ENCODE measurements around the gene ADAMTS8.

GRCh38 chr11:130381317-130381716, 47.1 kb downstream of the ADAMTS8 start:
- no peak for TF ChIP-seq POLR2AphosphoS5 (IDR thresholded peaks at IDR 0.05; ENCODE audit: insufficient read depth, low read depth, low read length)
- TF ChIP-seq CTCF (IDR thresholded peaks at IDR 0.05; ENCODE audit: extremely low read depth in 1 of 2, insufficient read depth in 1 of 2, low read depth in 1 of 2, low read length in 2 of 2), result no peak
- TF ChIP-seq MAX (IDR thresholded peaks at IDR 0.05; ENCODE audit: insufficient read depth, insufficient read length), result no peak
- TF ChIP-seq POLR2A (IDR thresholded peaks at IDR 0.05; ENCODE audit: low read depth, low read length), result no peak
- TF ChIP-seq EZH2 (IDR thresholded peaks at IDR 0.05; ENCODE audit: borderline replicate concordance, low read depth, low read length, severe bottlenecking), result no peak
- no peak for TF ChIP-seq FOS (IDR thresholded peaks at IDR 0.05; ENCODE audit: borderline replicate concordance, insufficient read depth, low read length)

All from endothelial cell of umbilical vein (primary cell).